SK-N-SH treated with all-trans-retinoic acid at 6 μM for 48 hours (cell line): ENCODE measurements around the gene SH3BP5.

Experiments
- ATAC-seq: fragments of 200-7000 bp; cut with Tn5 transposase; 3 replicates; pipeline ENCODE4 v1.9.1; 2020; ENCODE audit warnings: mild to moderate bottlenecking, moderate library complexity
- ARNTL ChIP-seq: fragments of 450-650 bp; formaldehyde crosslinking; IDR thresholded peaks from 2 replicates; pipeline ENCODE4 v1.5.0; 2020; ENCODE audit warnings: low read depth, mild to moderate bottlenecking, moderate library complexity, borderline replicate concordance
- BACH2 ChIP-seq: fragments of 250-450 bp; sonication (Bioruptor Pico); IDR thresholded peaks from 2 replicates; pipeline ENCODE4 v1.9.0; 2021; ENCODE audit warnings: mild to moderate bottlenecking, borderline replicate concordance
- CSDC2 ChIP-seq: fragments of 250-450 bp; sonication (Bioruptor Pico); IDR thresholded peaks from 2 replicates; pipeline ENCODE4 v1.5.0; 2020; ENCODE audit warnings: mild to moderate bottlenecking, moderate library complexity
- ESRRG ChIP-seq: fragments of 250-450 bp; sonication (Bioruptor Pico); IDR thresholded peaks from 2 replicates; pipeline ENCODE4 v1.6.1; 2021; ENCODE audit warnings: mild to moderate bottlenecking
- GLIS3 ChIP-seq: fragments of 250-450 bp; sonication (Bioruptor Pico); IDR thresholded peaks from 2 replicates; pipeline ENCODE4 v1.5.0; 2020; ENCODE audit warnings: mild to moderate bottlenecking, moderate library complexity
- OSR1 ChIP-seq: fragments of 250-450 bp; sonication (Bioruptor Pico); IDR thresholded peaks from 2 replicates; pipeline ENCODE4 v1.8.0; 2022; ENCODE audit warnings: moderate library complexity, mild to moderate bottlenecking, inconsistent platforms
- PPARA ChIP-seq: fragments of 250-450 bp; sonication (Bioruptor Pico); IDR thresholded peaks from 2 replicates; pipeline ENCODE4 v1.5.0; 2020; ENCODE audit warnings: mild to moderate bottlenecking, borderline replicate concordance
- RARB ChIP-seq: fragments of 250-450 bp; sonication (Bioruptor Pico); IDR thresholded peaks from 2 replicates; pipeline ENCODE4 v1.8.0; 2021; ENCODE audit warnings: mild to moderate bottlenecking, moderate library complexity
- SNAI2 ChIP-seq: fragments of 250-450 bp; sonication (Bioruptor Pico); IDR thresholded peaks from 2 replicates; pipeline ENCODE4 v1.5.0; 2020; ENCODE audit warnings: mild to moderate bottlenecking, moderate library complexity
- TCF4 ChIP-seq: fragments of 250-450 bp; sonication (Bioruptor Pico); IDR thresholded peaks from 2 replicates; pipeline ENCODE4 v1.8.0; 2021; ENCODE audit warnings: mild to moderate bottlenecking, moderate library complexity, borderline replicate concordance
- ZC3H10 ChIP-seq: fragments of 250-450 bp; sonication (Bioruptor Pico); IDR thresholded peaks from 2 replicates; pipeline ENCODE4 v1.5.1; 2021; ENCODE audit warnings: mild to moderate bottlenecking, moderate library complexity
- ZFP3 ChIP-seq: fragments of 250-450 bp; sonication (Bioruptor Pico); IDR thresholded peaks from 2 replicates; pipeline ENCODE4 v1.5.0; 2020; ENCODE audit warnings: mild to moderate bottlenecking, moderate library complexity
- ZNF565 ChIP-seq: fragments of 450-650 bp; formaldehyde crosslinking; conservative IDR thresholded peaks from 2 replicates; pipeline ENCODE4 v1.5.0; 2020; ENCODE audit warnings: low read depth, mild to moderate bottlenecking, moderate library complexity
- ZNF70 ChIP-seq: fragments of 450-650 bp; formaldehyde crosslinking; IDR thresholded peaks from 2 replicates; pipeline ENCODE4 v1.5.0; 2020; ENCODE audit warnings: mild to moderate bottlenecking, moderate library complexity
- ZNF8 ChIP-seq: fragments of 450-650 bp; formaldehyde crosslinking; IDR thresholded peaks from 2 replicates; pipeline ENCODE4 v1.5.0; 2020; ENCODE audit warnings: mild to moderate bottlenecking, moderate library complexity
- TF ChIP-seq, protein P1 (sequence below): fragments of 250-450 bp; sonication (Bioruptor Pico); IDR thresholded peaks from 2 replicates; pipeline ENCODE4 v1.5.1; 2021; ENCODE audit warnings: mild to moderate bottlenecking, moderate library complexity
- TF ChIP-seq, protein P2 (sequence below): fragments of 250-450 bp; sonication (Bioruptor Pico); IDR thresholded peaks from 2 replicates; pipeline ENCODE4 v1.5.1; 2020; ENCODE audit warnings: low read depth, mild to moderate bottlenecking, moderate library complexity
- TF ChIP-seq, protein P3 (sequence below): fragments of 250-450 bp; sonication (Bioruptor Pico); IDR thresholded peaks from 2 replicates; pipeline ENCODE4 v1.5.0; 2020; ENCODE audit warnings: mild to moderate bottlenecking, moderate library complexity
- TF ChIP-seq, protein P4 (sequence below): fragments of 250-450 bp; sonication (Bioruptor Pico); IDR thresholded peaks from 2 replicates; pipeline ENCODE4 v1.8.0; 2020; ENCODE audit warnings: mild to moderate bottlenecking, moderate library complexity, borderline replicate concordance

The SH3BP5 gene

DNA sequence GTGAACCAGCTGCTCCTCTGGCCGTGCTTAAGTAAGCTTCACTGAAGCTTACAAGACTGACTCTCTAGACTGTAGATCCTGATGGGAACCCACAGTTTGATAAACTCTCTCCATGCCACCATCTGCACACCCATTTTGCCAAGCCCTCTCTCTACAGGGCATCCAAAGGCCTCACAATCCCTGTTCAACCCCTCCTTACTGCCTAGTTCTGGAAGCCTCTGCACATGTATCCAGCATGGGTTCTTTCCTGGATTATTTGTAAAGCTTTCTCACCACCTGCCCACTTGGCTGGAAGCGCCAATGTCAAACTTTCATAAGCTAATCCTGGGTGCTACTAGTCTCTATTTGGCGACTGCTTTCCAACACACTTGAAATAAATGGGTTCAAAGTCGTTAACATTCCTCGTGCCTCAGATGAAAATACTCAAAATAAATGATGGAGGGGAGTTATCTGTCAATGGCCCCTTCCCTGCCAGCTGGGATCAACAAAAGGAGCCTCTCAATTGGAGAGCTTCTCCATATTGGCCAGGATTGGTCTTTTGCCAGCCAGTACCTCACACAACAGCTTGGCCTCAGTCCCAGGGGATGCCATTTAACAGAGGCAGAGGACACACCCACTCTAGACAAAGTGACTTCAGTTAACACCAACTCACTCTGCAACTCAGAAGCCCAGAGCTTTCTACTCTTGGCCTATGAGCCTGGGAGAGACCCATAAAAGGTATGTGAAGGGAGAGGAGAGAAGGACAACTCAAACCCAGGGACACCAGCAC is 48.1 kb downstream of the SH3BP5 start:
- TF ChIP-seq, protein P1, sequence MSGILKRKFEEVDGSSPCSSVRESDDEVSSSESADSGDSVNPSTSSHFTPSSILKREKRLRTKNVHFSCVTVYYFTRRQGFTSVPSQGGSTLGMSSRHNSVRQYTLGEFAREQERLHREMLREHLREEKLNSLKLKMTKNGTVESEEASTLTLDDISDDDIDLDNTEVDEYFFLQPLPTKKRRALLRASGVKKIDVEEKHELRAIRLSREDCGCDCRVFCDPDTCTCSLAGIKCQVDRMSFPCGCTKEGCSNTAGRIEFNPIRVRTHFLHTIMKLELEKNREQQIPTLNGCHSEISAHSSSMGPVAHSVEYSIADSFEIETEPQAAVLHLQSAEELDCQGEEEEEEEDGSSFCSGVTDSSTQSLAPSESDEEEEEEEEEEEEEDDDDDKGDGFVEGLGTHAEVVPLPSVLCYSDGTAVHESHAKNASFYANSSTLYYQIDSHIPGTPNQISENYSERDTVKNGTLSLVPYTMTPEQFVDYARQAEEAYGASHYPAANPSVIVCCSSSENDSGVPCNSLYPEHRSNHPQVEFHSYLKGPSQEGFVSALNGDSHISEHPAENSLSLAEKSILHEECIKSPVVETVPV (CRISPR knock-in tag) = no peak
- TF ChIP-seq PPARA (CRISPR knock-in tag) = no peak
- TF ChIP-seq BACH2 (CRISPR knock-in tag) = no peak
- no peak for TF ChIP-seq TCF4 (CRISPR knock-in tag)
- TF ChIP-seq ZNF8 (CRISPR knock-in tag) = no peak
- TF ChIP-seq ZFP3 (CRISPR knock-in tag) = no peak
- no peak for TF ChIP-seq ARNTL
- TF ChIP-seq ZNF70 (CRISPR knock-in tag) = no peak
- TF ChIP-seq RARB (CRISPR knock-in tag) = no peak
- TF ChIP-seq ZC3H10 (CRISPR knock-in tag) = no peak
- TF ChIP-seq, protein P2, sequence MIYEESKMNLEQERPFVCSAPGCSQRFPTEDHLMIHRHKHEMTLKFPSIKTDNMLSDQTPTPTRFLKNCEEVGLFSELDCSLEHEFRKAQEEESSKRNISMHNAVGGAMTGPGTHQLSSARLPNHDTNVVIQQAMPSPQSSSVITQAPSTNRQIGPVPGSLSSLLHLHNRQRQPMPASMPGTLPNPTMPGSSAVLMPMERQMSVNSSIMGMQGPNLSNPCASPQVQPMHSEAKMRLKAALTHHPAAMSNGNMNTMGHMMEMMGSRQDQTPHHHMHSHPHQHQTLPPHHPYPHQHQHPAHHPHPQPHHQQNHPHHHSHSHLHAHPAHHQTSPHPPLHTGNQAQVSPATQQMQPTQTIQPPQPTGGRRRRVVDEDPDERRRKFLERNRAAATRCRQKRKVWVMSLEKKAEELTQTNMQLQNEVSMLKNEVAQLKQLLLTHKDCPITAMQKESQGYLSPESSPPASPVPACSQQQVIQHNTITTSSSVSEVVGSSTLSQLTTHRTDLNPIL = no peak
- TF ChIP-seq, protein P3, sequence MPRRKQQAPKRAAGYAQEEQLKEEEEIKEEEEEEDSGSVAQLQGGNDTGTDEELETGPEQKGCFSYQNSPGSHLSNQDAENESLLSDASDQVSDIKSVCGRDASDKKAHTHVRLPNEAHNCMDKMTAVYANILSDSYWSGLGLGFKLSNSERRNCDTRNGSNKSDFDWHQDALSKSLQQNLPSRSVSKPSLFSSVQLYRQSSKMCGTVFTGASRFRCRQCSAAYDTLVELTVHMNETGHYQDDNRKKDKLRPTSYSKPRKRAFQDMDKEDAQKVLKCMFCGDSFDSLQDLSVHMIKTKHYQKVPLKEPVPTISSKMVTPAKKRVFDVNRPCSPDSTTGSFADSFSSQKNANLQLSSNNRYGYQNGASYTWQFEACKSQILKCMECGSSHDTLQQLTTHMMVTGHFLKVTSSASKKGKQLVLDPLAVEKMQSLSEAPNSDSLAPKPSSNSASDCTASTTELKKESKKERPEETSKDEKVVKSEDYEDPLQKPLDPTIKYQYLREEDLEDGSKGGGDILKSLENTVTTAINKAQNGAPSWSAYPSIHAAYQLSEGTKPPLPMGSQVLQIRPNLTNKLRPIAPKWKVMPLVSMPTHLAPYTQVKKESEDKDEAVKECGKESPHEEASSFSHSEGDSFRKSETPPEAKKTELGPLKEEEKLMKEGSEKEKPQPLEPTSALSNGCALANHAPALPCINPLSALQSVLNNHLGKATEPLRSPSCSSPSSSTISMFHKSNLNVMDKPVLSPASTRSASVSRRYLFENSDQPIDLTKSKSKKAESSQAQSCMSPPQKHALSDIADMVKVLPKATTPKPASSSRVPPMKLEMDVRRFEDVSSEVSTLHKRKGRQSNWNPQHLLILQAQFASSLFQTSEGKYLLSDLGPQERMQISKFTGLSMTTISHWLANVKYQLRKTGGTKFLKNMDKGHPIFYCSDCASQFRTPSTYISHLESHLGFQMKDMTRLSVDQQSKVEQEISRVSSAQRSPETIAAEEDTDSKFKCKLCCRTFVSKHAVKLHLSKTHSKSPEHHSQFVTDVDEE (CRISPR knock-in tag) = no peak
- TF ChIP-seq OSR1 (CRISPR knock-in tag) = no peak
- TF ChIP-seq ESRRG = no peak
- peak; percentile 62 for ATAC-seq

DNA sequence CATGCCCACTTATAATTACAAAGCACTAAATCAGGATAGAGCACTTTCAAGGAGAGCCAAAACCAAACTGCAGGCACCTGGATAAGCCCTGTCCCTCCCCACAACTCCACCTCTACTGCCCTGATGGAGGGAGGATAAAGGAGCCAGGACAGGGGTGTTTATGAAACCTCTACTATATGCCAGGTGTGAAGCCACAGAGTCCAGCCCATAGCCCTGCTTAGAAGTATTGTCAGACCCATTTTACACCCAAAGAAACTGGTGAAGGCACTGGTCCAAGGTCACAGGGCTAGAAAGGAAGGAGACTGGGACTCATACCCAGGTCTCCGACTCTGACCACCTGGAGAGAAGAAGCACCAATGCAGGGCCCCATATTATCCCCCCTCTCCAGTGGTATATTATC is 48.7 kb downstream of the SH3BP5 start:
- ATAC-seq = no peak
- TF ChIP-seq PPARA (CRISPR knock-in tag) (no peak), ZNF565 (no peak)
- TF ChIP-seq, all 23 proteins: peak for 0

DNA sequence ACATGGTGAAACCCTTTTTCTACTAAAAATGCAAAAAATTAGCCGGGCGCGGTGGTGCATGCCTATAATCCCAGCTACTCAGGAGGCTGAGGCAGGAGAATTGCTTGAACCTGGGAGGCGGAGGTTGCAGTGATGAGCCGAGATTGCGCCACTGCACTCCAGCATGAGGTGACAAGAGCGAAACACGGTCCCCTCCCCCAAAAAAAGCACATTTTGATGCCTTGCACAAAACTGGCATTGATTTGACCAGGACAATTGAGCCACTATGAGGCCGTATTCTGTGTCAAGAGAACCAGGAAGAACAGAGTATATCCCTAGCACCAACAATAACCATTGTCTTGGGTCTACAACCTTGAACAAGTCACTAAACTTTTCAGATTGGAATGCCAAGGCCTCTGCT is 50.6 kb downstream of the SH3BP5 start:
- TF ChIP-seq, protein P4, sequence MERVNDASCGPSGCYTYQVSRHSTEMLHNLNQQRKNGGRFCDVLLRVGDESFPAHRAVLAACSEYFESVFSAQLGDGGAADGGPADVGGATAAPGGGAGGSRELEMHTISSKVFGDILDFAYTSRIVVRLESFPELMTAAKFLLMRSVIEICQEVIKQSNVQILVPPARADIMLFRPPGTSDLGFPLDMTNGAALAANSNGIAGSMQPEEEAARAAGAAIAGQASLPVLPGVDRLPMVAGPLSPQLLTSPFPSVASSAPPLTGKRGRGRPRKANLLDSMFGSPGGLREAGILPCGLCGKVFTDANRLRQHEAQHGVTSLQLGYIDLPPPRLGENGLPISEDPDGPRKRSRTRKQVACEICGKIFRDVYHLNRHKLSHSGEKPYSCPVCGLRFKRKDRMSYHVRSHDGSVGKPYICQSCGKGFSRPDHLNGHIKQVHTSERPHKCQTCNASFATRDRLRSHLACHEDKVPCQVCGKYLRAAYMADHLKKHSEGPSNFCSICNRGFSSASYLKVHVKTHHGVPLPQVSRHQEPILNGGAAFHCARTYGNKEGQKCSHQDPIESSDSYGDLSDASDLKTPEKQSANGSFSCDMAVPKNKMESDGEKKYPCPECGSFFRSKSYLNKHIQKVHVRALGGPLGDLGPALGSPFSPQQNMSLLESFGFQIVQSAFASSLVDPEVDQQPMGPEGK (CRISPR knock-in tag) = no peak
- no peak for ATAC-seq

DNA sequence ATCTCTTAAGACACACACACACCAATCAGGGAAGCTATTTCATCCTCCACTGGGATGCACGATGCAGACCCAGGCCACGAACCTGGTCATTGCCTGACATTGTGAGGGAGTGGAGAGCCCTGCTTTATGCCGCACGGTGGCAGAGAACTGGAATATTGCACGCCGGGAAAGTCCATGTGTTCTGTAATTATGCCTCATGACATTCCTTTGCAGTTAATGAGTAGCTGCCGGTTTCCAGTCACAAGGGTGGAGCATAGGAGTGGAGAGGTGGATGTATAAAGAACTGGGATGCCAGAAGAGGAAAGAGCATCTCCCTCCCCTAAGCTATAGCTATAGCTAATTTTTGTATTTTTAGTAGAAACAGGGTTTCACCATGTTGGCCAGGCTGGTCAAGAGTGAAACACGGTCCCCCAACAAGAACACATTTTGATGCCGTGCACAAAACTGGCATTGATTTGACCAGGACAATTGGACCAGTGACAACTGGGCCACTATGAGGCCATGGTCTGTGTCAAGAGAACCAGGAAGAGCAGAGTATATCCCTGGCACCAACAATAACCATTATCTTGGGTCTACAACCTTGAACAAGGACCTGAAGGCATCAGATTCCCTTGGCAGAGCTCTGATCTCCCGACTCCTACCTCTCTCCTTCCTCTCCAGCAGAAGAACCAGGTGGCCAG is 51.4 kb downstream of the SH3BP5 start:
- TF ChIP-seq CSDC2 = no peak
- TF ChIP-seq, all 23 proteins: peak for 0
- ATAC-seq = no peak

DNA sequence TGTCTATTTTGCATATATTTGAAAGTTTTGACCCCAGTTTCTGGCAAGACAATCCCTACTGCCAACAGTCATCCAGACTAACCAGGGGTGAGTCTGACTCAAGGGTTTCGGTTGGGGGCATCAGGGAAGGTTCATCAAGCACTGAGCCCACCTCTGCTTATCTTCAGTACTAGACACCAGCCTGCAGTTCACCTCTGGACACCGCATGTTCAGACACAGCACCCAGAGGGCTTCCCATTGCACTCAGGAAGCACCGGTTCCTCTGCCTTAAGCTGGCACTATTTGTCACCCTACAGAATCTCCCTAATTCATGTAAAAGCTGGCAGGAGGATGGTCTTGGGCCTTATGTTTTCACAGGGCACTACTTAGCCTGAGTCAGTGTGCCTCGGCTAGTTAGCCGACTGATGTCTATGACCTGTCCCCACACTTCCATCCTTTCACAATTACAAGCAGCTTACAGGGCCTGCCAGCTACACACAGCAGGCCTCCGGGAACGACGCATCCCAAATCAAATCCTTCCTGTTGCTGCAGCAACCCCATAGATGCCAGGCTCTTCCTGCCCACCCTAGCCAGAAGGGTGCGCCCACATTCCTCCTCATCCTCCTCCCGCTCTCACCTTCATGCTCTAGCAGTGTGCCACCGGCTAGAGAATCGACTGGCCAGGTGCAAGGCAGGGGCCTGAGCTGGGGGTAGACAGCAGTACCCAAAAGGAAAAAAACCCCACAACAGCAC is 52.5 kb downstream of the SH3BP5 start:
- TF ChIP-seq, protein P2 = no peak
- TF ChIP-seq SNAI2 = no peak
- TF ChIP-seq, protein P3 (CRISPR knock-in tag) = no peak
- no peak for TF ChIP-seq GLIS3
- TF ChIP-seq, all 23 proteins: peak for 0
- no peak; the same call in 2 of the 3 replicates for ATAC-seq
